SK-N-SH treated with all-trans-retinoic acid at 6 μM for 48 hours (cell line): ENCODE data around the gene IFNGR1.

Source experiments
- ARNTL ChIP-seq: fragments of 450-650 bp; formaldehyde crosslinking; IDR thresholded peaks from 2 replicates; pipeline ENCODE4 v1.5.0; 2020; ENCODE audit warnings: low read depth, mild to moderate bottlenecking, moderate library complexity, borderline replicate concordance
- TCF4 ChIP-seq: fragments of 250-450 bp; sonication (Bioruptor Pico); IDR thresholded peaks from 2 replicates; pipeline ENCODE4 v1.8.0; 2021; ENCODE audit warnings: mild to moderate bottlenecking, moderate library complexity, borderline replicate concordance

- TF ChIP-seq ARNTL (CRISPR knock-in tag): no peak
- TF ChIP-seq TCF4 (CRISPR knock-in tag): no peak
These were observed 46.5 kb upstream of the IFNGR1 start for GRCh38 chr6:137265561-137266308.
